Endothelial cell of umbilical vein (primary cell): ENCODE data around the gene HLA-DPA1. TPM values are rescaled to one million over a fixed set of nuclear protein-coding genes. Genes with fewer than 3 reads are reported as not detected.

Experiments
- BruUV-seq: library from RNA; stranded (reverse); fragments of 400-500 nt; replicated peaks from 2 replicates; lab custom pipeline; 2021; lab: Mats Ljungman, UMichigan
- CTCF ChIA-PET: fragments of 300-600, 350-600 bp; sonication (Branson Sonifier 250); formaldehyde crosslinking; loops from one replicate; lab custom pipeline; 2021; ENCODE audit warnings: antibody characterized with exemption, inconsistent platforms; lab: Charles Lee
- POLR2A ChIA-PET: fragments of 300-600, 350-600 bp; sonication (Branson Sonifier 250); formaldehyde crosslinking; loops from one replicate; lab custom pipeline; 2021; ENCODE audit warnings: antibody characterized with exemption, inconsistent platforms; lab: Charles Lee
- DNase-seq: peaks from one replicate; pipeline ENCODE4 v3.0.0-alpha.2; 2011; ENCODE audit warnings: low read depth, low spot score
- FAIRE-seq: peaks from 2 replicates; lab custom pipeline; 2011; peaks lifted over from hg19 to GRCh38; lab: Jason Lieb, UNC
- H2AFZ ChIP-seq: 2 replicates; pipeline ENCODE4 v1.6.0; 2012; ENCODE audit warnings: low read depth, low read length, control low read depth, inconsistent platforms
- H3K27ac ChIP-seq: 2 replicates; pipeline ENCODE4 v1.5.1; 2011; ENCODE audit warnings: low read depth, mild to moderate bottlenecking, control low read depth, low read length, moderate library complexity; ENCODE audit not compliant: insufficient read depth
- H3K27me3 ChIP-seq, 2 experiments: 2 replicates each; pipeline versions ENCODE4 v1.6.0 to v1.6.1; 2011; ENCODE audit warnings: low read length in 2 of 2, mixed read lengths in 1 of 2; ENCODE audit not compliant: control insufficient read depth in 2 of 2, insufficient read depth in 2 of 2
- H3K36me3 ChIP-seq, 2 experiments: 2 replicates in 1 of 2; 3 replicates in 1 of 2; pipeline ENCODE4 v1.5.1; 2011; ENCODE audit warnings: low read length in 2 of 2, mild to moderate bottlenecking in 1 of 2, moderate library complexity in 1 of 2; ENCODE audit not compliant: control insufficient read depth in 2 of 2, insufficient read depth in 2 of 2; ENCODE audit errors: extremely low read depth in 1 of 2
- H3K4me1 ChIP-seq: 3 replicates; pipeline ENCODE4 v1.5.1; 2011; ENCODE audit warnings: mild to moderate bottlenecking, low read length; ENCODE audit not compliant: control insufficient read depth, insufficient read depth; ENCODE audit errors: extremely low read depth
- H3K4me2 ChIP-seq: 2 replicates; pipeline ENCODE4 v1.6.1; 2011; ENCODE audit warnings: low read length, control low read depth, mixed read lengths; ENCODE audit not compliant: insufficient read depth
- H3K4me3 ChIP-seq, 3 experiments: fragments of 200-600 bp in 1 of 3; sonication (generic), shearing (Covaris generic) in 1 of 3; replicated peaks in 1 of 3; 2 replicates each; pipeline ENCODE4 v1.5.1; 2011 to 2016; ENCODE audit warnings: control low read depth in 3 of 3, low read length in 3 of 3, mild to moderate bottlenecking in 2 of 3, inconsistent platforms in 1 of 3, low read depth in 1 of 3, moderate library complexity in 1 of 3; ENCODE audit not compliant: insufficient read depth in 1 of 3
- H3K79me2 ChIP-seq: 2 replicates; pipeline ENCODE4 v1.6.0; 2012; ENCODE audit warnings: low read length, inconsistent platforms; ENCODE audit not compliant: control insufficient read depth, insufficient read depth
- H3K9ac ChIP-seq: replicated peaks from 2 replicates; pipeline ENCODE3; 2011; ENCODE audit warnings: low read length, control low read depth; ENCODE audit not compliant: insufficient read depth; ENCODE audit errors: extremely low read depth
- H3K9me1 ChIP-seq: replicated peaks from 3 replicates; pipeline ENCODE4 v1.6.0; 2011; ENCODE audit warnings: mild to moderate bottlenecking, low read length; ENCODE audit not compliant: control insufficient read depth, insufficient read depth; ENCODE audit errors: extremely low read depth
- H3K9me3 ChIP-seq: replicated peaks from 2 replicates; pipeline ENCODE4 v1.5.1; 2012; ENCODE audit warnings: low read length, inconsistent platforms; ENCODE audit not compliant: control insufficient read depth, insufficient read depth
- H4K20me1 ChIP-seq: replicated peaks from 2 replicates; pipeline ENCODE3; 2011; ENCODE audit warnings: mild to moderate bottlenecking, low read length; ENCODE audit not compliant: control insufficient read depth, insufficient read depth; ENCODE audit errors: extremely low read depth
- CTCF ChIP-seq, 2 donors: IDR thresholded peaks; 1 replicate in 1 of 2; 2 replicates in 1 of 2; pipeline ENCODE4 v1.5.1; 2011; ENCODE audit warnings: low read length in 2 of 2, mild to moderate bottlenecking in 2 of 2, moderate library complexity in 2 of 2, control low read depth in 1 of 2, inconsistent platforms in 1 of 2, low read depth in 1 of 2; ENCODE audit not compliant: insufficient read depth in 1 of 2; ENCODE audit errors: extremely low read depth in 1 of 2
- EZH2 ChIP-seq: IDR thresholded peaks from 2 replicates; pipeline ENCODE4 v1.6.1; 2012; ENCODE audit warnings: borderline replicate concordance, low read depth, mild to moderate bottlenecking, moderate library complexity, low read length, inconsistent platforms; ENCODE audit not compliant: severe bottlenecking
- FOS ChIP-seq: IDR thresholded peaks from 2 replicates; pipeline ENCODE4 v1.6.1; 2011; ENCODE audit warnings: mild to moderate bottlenecking, low read length, moderate library complexity, borderline replicate concordance; ENCODE audit not compliant: insufficient read depth
- GATA2 ChIP-seq: IDR thresholded peaks from 2 replicates; pipeline ENCODE4 v1.7.0; 2011; ENCODE audit warnings: low read depth, mild to moderate bottlenecking, moderate library complexity, mixed read lengths, low read length; ENCODE audit not compliant: insufficient read length, insufficient read depth
- JUN ChIP-seq: IDR thresholded peaks from 2 replicates; pipeline ENCODE4 v1.6.1; 2011; ENCODE audit warnings: borderline replicate concordance, low read depth; ENCODE audit not compliant: insufficient read length, insufficient read depth
- MAX ChIP-seq: IDR thresholded peaks from 2 replicates; pipeline ENCODE4 v1.6.1; 2011; ENCODE audit not compliant: insufficient read depth, insufficient read length
- MYC ChIP-seq: IDR thresholded peaks from one replicate; pipeline ENCODE4 v1.6.1; 2011; ENCODE audit warnings: mild to moderate bottlenecking, low read depth, low read length
- POLR2A ChIP-seq: IDR thresholded peaks from 2 replicates; pipeline ENCODE4 v1.6.1; 2012; ENCODE audit warnings: low read depth, mild to moderate bottlenecking, control low read depth, low read length
- dilution Hi-C: fragments of 300-500 bp; cut with MboI; formaldehyde crosslinking; loops from one replicate; pipeline ENCODE4 v1.15.0; 2019; ENCODE audit warnings: low sequenced_read_pairs; ENCODE audit not compliant: extremely low pct_ligation_motif_present
- intact Hi-C: fragments of 100-400 bp; cut with micrococcal nuclease; formaldehyde crosslinking; loops from one replicate; pipeline ENCODE4 v1.10.0; 2022
- polyA plus RNA-seq, 4 experiments: library from polyadenylated mRNA; depleted of rRNA in 3 of 4; stranded (reverse) in 3 of 4; unstranded in 1 of 4; fragments of >200 nt; gene quantifications; 2 replicates each; pipeline versions ENCODE4 v1.2.1 to v1.2.3, GENCODE V29; 2011 to 2012; ENCODE audit warnings: missing spikeins in 1 of 4
- total RNA-seq: library from RNA; stranded (reverse); gene quantifications from 2 replicates; pipeline ENCODE4 v1.2.3, GENCODE V29; 2021

HLA-DPA1 gene
- total and polyA plus RNA-seq, 2 donors (not counting 3 experiments of a cell fraction or from before 2014, with no cell fraction given): 23.2 TPM; not detected in 1

- Histone ChIP-seq H3K9me1 (no peaks in the 10 kb centered on the region), H3K4me2 (no peak overlapping the region), H3K9me3 (no peaks in the 10 kb centered on the region), H3K27ac (no peak overlapping the region), H3K27me3 (peaks cover 8 to 11% of the 10 kb centered on the region in 2 experiments), H2AFZ (no peak overlapping the region), H3K4me1 (no peaks in the 10 kb centered on the region), H3K79me2 (no peaks in the 10 kb centered on the region), H3K4me3 (no peak overlapping the region), H4K20me1 (no peaks in the 10 kb centered on the region), H3K9ac (no peak overlapping the region), H3K36me3 (no peaks in the 10 kb centered on the region)
- ChIA-PET CTCF (interaction anchor here (0.8 to 1.1 kb wide), 2 partner anchors 20 to 69 kb away, joined by 3 to 4 read pairs; no protein-coding TSS in a partner anchor), POLR2A (no interaction called here)
- BruUV-seq: no TSS peak
- dilution Hi-C loops: no loop called here
- no peak for TF ChIP-seq JUN
- no peak for TF ChIP-seq MAX
- TF ChIP-seq MYC: no peak
- TF ChIP-seq GATA2: no peak
- TF ChIP-seq POLR2A: no peak
- TF ChIP-seq FOS: no peak
- no peak for TF ChIP-seq CTCF (IDR thresholded peaks at IDR 0.05; ENCODE audit: extremely low read depth in 1 of 2, insufficient read depth in 1 of 2, low read depth in 1 of 2, low read length in 2 of 2)
- TF ChIP-seq EZH2: no peak
- peak; percentile 17 for DNase-seq
- intact Hi-C loops: no loop called here
- FAIRE-seq: no peak
Measured at GRCh38 chr6:33061987-33062386, 11.5 kb downstream of the HLA-DPA1 start.
